ENCODE measurements around the gene TRIM33. TPM values are rescaled to one million over a fixed set of nuclear protein-coding genes. Genes with fewer than 3 reads are reported as not detected.

The TRIM33 gene
- total and polyA plus RNA-seq, 10 of the 15 experiments (the other 5 are each of a cell fraction or from before 2014, with no cell fraction given): 9.0 to 40.3 (median 22.0) TPM

GRCh38 chr1:114502080-114502479 lies 8.9 kb downstream of the TRIM33 start:
- ChIA-PET RAD21 (ENCODE audit: unreplicated experiment) (no interaction called here), SMC1A (ENCODE audit: uncharacterized antibody, unreplicated experiment) (interaction anchor here (2.0 kb wide), 1 partner anchor 34 kb away, joined by 5 read pairs; no protein-coding TSS in a partner anchor), POLR2A (no interaction called here), CTCF (no interaction called here)
- H3K9me3 ChIP-seq (replicated peaks; ENCODE audit: control insufficient read depth, insufficient read depth, low read length): no peaks in the 10 kb centered on the region; the same call in 2 of the 3 replicates
- TF ChIP-seq MYB (IDR thresholded peaks at IDR 0.05; ENCODE audit: borderline replicate concordance, low read depth, low read length): no peak
- no peak for TF ChIP-seq DPF2 (IDR thresholded peaks at IDR 0.05)
- no peak for TF ChIP-seq BCL3 (IDR thresholded peaks at IDR 0.05; ENCODE audit: borderline replicate concordance, insufficient read depth, low read depth, low read length, poor library complexity, severe bottlenecking)
- no peak for TF ChIP-seq ZNF687 (IDR thresholded peaks at IDR 0.05)
- TF ChIP-seq NFYA (IDR thresholded peaks at IDR 0.05; ENCODE audit: borderline replicate concordance, low read depth, low read length): no peak
- TF ChIP-seq LARP7 (IDR thresholded peaks at IDR 0.05): no peak
- no peak for TF ChIP-seq ZSCAN29 (IDR thresholded peaks at IDR 0.05)
- TF ChIP-seq ATF3 (IDR thresholded peaks at IDR 0.05; ENCODE audit: borderline replicate concordance, extremely low read depth, low read depth, low read length): no peak
- TF ChIP-seq EED (IDR thresholded peaks at IDR 0.05; ENCODE audit: low read depth): no peak
- H3K27me3 ChIP-seq (replicated peaks in 1 of 2; ENCODE audit: control insufficient read depth in 2 of 2, insufficient read depth in 2 of 2, low read length in 1 of 2): no peaks in the 10 kb centered on the region
- H3K4me2 ChIP-seq (ENCODE audit: control insufficient read depth, insufficient read depth): no peak overlapping the region
- H4K20me1 ChIP-seq (ENCODE audit: control insufficient read depth, insufficient read depth): no peaks in the 10 kb centered on the region
- no peak overlapping the region for H3K9ac ChIP-seq (ENCODE audit: control insufficient read depth, insufficient read depth, low read length)
- H3K36me3 ChIP-seq (ENCODE audit: control insufficient read depth in 2 of 2, insufficient read depth in 2 of 2, low read length in 1 of 2): peaks cover 0 to 4% of the 10 kb centered on the region in 2 experiments; a peak in 1 of 4 replicates
- H3K79me2 ChIP-seq (ENCODE audit: control insufficient read depth, insufficient read depth, low read length): peaks cover 76% of the 10 kb centered on the region
- ATAC-seq (peak; percentile 45), FAIRE-seq (no peak), DNase-seq (ENCODE audit: low read depth, low spot score) (no peak)
- no TSS peak for BruUV-seq (replicated peaks)
- intact Hi-C loops (cut with micrococcal nuclease; ENCODE audit: unreplicated experiment) (no loop called here), in situ Hi-C loops (cut with MboI) (no loop called here)
- H3K27ac ChIP-seq (ENCODE audit: control insufficient read depth, insufficient read depth): no peak overlapping the region
- H2AFZ ChIP-seq (ENCODE audit: control insufficient read depth, low read depth, low read length): no peak overlapping the region
- no peaks in the 10 kb centered on the region for H3K4me1 ChIP-seq (ENCODE audit: control insufficient read depth, insufficient read depth, low read length)
- H3K4me3 ChIP-seq: no peak overlapping the region
